ENCODE measurements around the gene ABCC4.
"Not testable (repeated sequence)": the region's sequence is repeated elsewhere in the genome, so short reads cannot be mapped to it uniquely, and the experiment has no call there.

Gene ABCC4

DNA sequence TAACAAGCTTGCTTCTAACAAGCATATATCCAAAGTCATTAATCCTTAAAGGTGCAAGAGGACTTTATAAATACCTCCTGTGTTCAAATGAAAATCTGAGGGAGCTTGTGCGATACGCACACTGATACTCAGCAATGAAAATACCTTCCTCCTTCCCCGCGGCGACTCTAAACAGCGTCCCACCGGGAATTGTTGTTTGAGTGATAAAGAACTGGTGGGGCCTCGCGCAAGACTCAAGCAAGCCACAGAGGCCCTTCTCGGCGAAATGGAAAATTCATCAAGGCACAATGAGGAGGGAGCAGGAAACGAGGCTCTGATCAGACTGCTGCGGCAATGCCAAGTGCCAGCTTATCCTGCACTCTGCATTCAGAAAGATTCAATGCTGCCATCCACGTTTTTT is 126.7 kb downstream of the ABCC4 start:
- in situ Hi-C loops (cut with HindIII; ENCODE audit: low sequenced_read_pairs): no loop called here
- TF ChIP-seq, protein P1, sequence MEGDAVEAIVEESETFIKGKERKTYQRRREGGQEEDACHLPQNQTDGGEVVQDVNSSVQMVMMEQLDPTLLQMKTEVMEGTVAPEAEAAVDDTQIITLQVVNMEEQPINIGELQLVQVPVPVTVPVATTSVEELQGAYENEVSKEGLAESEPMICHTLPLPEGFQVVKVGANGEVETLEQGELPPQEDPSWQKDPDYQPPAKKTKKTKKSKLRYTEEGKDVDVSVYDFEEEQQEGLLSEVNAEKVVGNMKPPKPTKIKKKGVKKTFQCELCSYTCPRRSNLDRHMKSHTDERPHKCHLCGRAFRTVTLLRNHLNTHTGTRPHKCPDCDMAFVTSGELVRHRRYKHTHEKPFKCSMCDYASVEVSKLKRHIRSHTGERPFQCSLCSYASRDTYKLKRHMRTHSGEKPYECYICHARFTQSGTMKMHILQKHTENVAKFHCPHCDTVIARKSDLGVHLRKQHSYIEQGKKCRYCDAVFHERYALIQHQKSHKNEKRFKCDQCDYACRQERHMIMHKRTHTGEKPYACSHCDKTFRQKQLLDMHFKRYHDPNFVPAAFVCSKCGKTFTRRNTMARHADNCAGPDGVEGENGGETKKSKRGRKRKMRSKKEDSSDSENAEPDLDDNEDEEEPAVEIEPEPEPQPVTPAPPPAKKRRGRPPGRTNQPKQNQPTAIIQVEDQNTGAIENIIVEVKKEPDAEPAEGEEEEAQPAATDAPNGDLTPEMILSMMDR (IDR thresholded peaks at IDR 0.05; ENCODE audit: low read depth, low read length): no peak
- H3K4me3 ChIP-seq (ENCODE audit: low read depth, low read length): no peak overlapping the region
- DNase-seq (ENCODE audit: low read depth, low spot score): no peak

DNA sequence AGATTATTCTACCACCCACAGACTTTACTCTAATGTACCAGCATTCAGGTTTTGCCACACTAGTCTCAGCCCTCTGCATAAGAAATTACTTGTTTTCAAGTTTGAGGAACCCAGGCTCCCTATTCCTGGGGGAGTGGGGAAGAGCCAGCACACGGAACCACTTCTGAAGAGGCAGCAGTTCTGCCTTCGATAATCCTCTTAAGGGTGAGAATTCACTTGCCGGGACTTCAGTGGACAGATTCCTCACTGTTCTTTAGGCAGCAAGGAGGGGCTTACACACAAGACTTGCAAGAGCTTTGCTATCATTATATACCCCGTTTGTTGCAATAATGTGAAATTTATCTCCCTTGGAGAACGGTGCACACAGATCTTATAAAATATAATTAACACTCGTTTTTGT is 133.1 kb downstream of the ABCC4 start:
- DNase-seq (ENCODE audit: low read depth, low spot score): no peak
- TF ChIP-seq, protein P1 (IDR thresholded peaks at IDR 0.05; ENCODE audit: low read depth, low read length): no peak
- no peak overlapping the region for H3K4me3 ChIP-seq (ENCODE audit: low read depth, low read length)
- in situ Hi-C loops (cut with HindIII; ENCODE audit: low sequenced_read_pairs): no loop called here

DNA sequence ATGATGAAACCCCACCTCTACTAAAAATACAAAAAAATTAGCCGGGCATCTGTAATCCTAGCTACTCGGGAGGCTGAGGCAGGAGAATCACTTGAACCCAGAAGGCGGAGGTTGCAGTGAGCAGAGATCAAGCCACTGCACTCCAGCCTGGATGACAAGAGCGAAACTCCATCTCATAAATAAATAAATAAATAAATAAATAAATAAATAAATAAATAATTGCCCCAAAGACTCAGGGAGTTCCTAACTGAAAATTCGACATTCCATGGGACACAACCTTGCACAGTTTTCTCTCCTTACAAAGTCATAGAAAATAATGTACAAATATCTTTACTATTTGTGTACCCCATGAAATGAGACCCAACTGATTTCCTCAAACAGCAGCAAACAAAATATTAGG is 134.2 kb downstream of the ABCC4 start:
- H3K4me3 ChIP-seq (ENCODE audit: low read depth, low read length); DNase-seq (ENCODE audit: low read depth, low spot score); in situ Hi-C loops (cut with HindIII; ENCODE audit: low sequenced_read_pairs): not testable (repeated sequence)

DNA sequence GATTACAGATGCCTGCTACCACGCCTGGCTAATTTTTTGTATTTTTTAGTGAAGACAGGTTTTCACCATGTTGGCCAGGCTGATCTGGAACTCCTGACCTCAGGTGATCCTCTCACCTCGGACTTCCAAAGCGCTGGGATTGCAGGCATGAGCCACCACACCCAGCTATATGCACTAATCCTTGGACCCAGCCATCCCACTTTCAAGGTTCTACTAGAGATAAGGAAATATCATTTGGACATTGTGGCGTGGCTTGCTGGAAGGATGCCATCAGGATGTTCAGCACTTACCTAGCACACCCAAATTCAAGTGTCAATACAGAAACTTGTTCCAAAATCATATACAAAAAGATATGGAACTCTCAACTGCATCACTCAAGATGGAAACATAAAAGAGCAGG is 136.4 kb downstream of the ABCC4 start:
- H3K4me3 ChIP-seq (ENCODE audit: low read depth, low read length): no peak overlapping the region
- TF ChIP-seq, protein P1 (IDR thresholded peaks at IDR 0.05; ENCODE audit: low read depth, low read length): no peak
- in situ Hi-C loops (cut with HindIII; ENCODE audit: low sequenced_read_pairs): no loop called here
- no peak for DNase-seq (ENCODE audit: low read depth, low spot score)

DNA sequence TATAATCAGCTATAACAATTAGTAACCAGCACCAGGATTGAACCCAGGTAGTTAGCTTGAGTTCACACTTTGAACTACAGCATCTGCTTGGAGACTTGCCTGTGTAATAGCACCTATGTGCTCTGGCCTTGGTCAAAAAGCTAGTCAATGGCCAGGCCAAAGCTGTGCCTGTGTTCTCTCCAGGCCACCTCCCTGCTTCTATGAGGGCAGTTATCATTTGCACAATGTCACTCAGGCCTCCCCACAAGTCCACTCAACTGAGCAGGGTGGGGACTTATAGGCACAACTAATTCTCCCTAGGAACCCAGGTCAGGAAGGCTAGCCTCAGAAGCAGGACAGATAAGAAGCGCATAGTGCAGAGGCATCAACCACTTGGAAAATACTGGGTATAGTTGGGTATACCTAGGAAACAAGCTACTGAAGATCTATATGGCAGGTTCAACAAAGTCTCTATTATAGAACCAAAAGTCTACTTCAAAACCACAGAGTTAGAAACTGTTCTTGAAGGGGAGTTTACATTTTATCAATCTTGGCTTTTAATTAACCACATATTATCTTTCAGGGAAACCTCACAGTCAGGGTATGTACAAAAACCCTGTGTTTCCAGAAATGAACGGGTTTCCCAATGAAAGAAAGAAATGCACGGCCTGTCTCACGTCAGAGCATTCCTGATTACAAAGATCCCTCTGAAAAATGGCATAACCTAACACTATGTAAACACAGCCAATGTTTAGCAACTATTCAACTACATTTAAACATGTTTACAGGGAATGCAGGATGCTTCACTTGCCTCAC is 140.9 kb downstream of the ABCC4 start:
- H3K4me3 ChIP-seq (ENCODE audit: low read depth, low read length): no peak overlapping the region
- DNase-seq (ENCODE audit: low read depth, low spot score): no peak
- TF ChIP-seq, protein P1 (IDR thresholded peaks at IDR 0.05; ENCODE audit: low read depth, low read length): no peak
- in situ Hi-C loops (cut with HindIII; ENCODE audit: low sequenced_read_pairs): no loop called here

DNA sequence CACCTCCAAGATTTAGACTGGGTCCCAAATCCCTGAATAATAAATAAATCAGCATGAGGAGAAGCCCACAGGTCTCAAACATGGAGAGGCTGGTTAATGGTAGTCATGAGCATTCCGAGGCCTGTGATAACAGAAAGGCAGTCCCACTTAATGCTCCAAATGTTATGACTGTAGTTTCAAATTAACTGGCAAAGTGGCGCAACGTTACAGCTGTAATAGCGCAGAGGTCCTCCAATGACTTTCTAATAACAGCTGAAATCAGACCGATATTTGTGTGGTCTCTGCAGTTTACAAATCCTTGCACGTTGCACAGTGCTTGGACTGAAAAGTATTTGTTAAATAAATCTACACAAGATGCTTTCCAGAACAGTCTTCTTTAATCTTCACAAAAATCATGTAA is 141.8 kb downstream of the ABCC4 start:
- DNase-seq (ENCODE audit: low read depth, low spot score): no peak
- TF ChIP-seq, protein P1 (IDR thresholded peaks at IDR 0.05; ENCODE audit: low read depth, low read length): no peak
- H3K4me3 ChIP-seq (ENCODE audit: low read depth, low read length): no peak overlapping the region
- in situ Hi-C loops (cut with HindIII; ENCODE audit: low sequenced_read_pairs): no loop called here

GRCh38 chr13:95156208-95156607 is 145.0 kb downstream of the ABCC4 start:
- in situ Hi-C loops (cut with HindIII; ENCODE audit: low sequenced_read_pairs): no loop called here
- peak; percentile 59 for DNase-seq (ENCODE audit: low read depth, low spot score)
- TF ChIP-seq, protein P1 (IDR thresholded peaks at IDR 0.05; ENCODE audit: low read depth, low read length): peak; percentile 45
- no peak overlapping the region for H3K4me3 ChIP-seq (ENCODE audit: low read depth, low read length)

Measured in astrocyte of the spinal cord (primary cell).